PFSK-1 (cell line): Measurements from ENCODE around the gene RGS19.

Experiments used
- FOXP2 ChIP-seq: optimal IDR thresholded peaks from 2 replicates; pipeline ENCODE3; 2011; ENCODE audit warnings: borderline replicate concordance, control low read depth, inconsistent platforms; ENCODE audit not compliant: insufficient read depth; ENCODE audit errors: extremely low read length, extremely low read depth
- POLR2AphosphoS5 ChIP-seq: IDR thresholded peaks from 2 replicates; pipeline ENCODE4 v1.6.1; 2012; ENCODE audit warnings: low read depth, mild to moderate bottlenecking, control low read depth, low read length, moderate library complexity
- REST ChIP-seq, 2 experiments: IDR thresholded peaks; 2 replicates each; pipeline versions ENCODE4 v1.6.1 to v1.8.0; 2011 to 2012; ENCODE audit warnings: low read depth in 2 of 2, low read length in 2 of 2, control low read depth in 1 of 2, inconsistent platforms in 1 of 2, mild to moderate bottlenecking in 1 of 2, moderate library complexity in 1 of 2; ENCODE audit not compliant: insufficient read depth in 1 of 2
- SIN3A ChIP-seq: IDR thresholded peaks from 2 replicates; pipeline ENCODE4 v1.6.1; 2012; ENCODE audit warnings: mild to moderate bottlenecking, low read length, moderate library complexity, borderline replicate concordance; ENCODE audit not compliant: insufficient read depth
- TAF1 ChIP-seq: IDR thresholded peaks from 2 replicates; pipeline ENCODE4 v1.6.1; 2012; ENCODE audit warnings: low read length, control low read depth, borderline replicate concordance; ENCODE audit not compliant: insufficient read depth

DNA sequence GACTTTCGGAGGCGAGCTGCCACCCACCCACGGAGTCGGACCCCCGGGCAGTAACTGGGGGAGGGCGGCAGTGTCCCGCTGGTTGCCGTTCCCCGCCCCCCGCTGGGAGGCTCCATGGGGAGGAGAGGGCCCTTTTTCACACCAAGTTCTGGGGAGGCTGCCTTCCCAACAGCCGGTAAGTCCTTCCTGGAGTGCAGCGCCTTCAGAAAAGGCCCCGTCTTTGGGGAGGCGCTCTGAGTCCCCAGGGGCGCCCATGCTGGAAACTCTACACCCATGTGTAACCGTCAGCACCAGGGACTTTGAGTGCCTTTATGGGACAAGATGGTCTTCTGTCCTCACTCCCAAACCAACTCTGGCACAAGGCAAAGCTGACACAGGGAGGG, 29.4 kb downstream of the RGS19 start:
- TF ChIP-seq TAF1 = no peak
- TF ChIP-seq REST (IDR thresholded peaks at IDR 0.05; ENCODE audit: insufficient read depth in 1 of 2, low read depth in 2 of 2, low read length in 2 of 2) = no peak
- TF ChIP-seq POLR2AphosphoS5 = no peak
- no peak for TF ChIP-seq FOXP2
- TF ChIP-seq SIN3A = no peak
